GM12874 (cell line): ENCODE data around the gene STK11IP.

Experiments
- CTCF ChIP-seq: IDR thresholded peaks from 2 replicates; pipeline ENCODE4 v1.5.1; 2011; ENCODE audit warnings: low read depth, mild to moderate bottlenecking, control low read depth, low read length, moderate library complexity; ENCODE audit not compliant: insufficient read depth

Gene STK11IP

GRCh38 chr2:219619235-219619634 lies 21.6 kb downstream of the STK11IP start:
- no peak for TF ChIP-seq CTCF

GRCh38 chr2:219620546-219620945 lies 22.9 kb downstream of the STK11IP start:
- TF ChIP-seq CTCF: no peak

- TF ChIP-seq CTCF: no peak
These were observed 24.3 kb downstream of the STK11IP start for GRCh38 chr2:219621935-219622334.

GRCh38 chr2:219622472-219622871 lies 24.8 kb downstream of the STK11IP start:
- TF ChIP-seq CTCF: no peak

- no peak for TF ChIP-seq CTCF
These were observed 26.9 kb downstream of the STK11IP start for GRCh38 chr2:219624565-219624964.

GRCh38 chr2:219625179-219625578 lies 27.5 kb downstream of the STK11IP start:
- TF ChIP-seq CTCF: no peak

- no peak for TF ChIP-seq CTCF
These were observed 28.9 kb downstream of the STK11IP start for GRCh38 chr2:219626540-219626939.
